Measurements from ENCODE around the gene COQ4.
"Not testable (repeated sequence)": the region's sequence is repeated elsewhere in the genome, so short reads cannot be mapped to it uniquely, and the experiment has no call there.

COQ4 gene

DNA sequence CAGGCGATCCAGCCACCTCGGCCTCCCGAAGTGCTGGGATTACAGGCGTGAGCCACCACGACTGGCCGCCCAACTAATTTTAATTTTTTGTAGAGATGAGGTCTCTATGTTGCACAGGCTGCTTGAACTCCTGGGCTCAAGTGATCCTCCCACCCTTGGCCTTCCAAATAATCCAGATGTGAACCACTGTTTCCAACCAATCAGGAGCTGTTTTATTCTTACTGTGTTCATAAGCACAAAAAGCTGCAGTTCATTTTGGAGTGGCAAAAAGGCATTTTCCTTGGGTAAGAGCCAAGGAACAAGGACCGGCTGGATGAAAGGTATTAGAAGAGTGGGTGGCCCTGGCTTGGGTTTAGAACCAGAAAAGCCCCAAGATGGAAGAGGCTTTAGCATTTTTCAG lies 12.5 kb downstream of the COQ4 start:
- FAIRE-seq = no peak
- DNase-seq (ENCODE audit: insufficient read length) = no peak
- no peak for TF ChIP-seq POLR2AphosphoS5 (IDR thresholded peaks at IDR 0.05; ENCODE audit: low read depth, low read length)
- no peak for TF ChIP-seq TAF1 (IDR thresholded peaks at IDR 0.05; ENCODE audit: borderline replicate concordance, low read depth, low read length)
- TF ChIP-seq POLR2A (IDR thresholded peaks at IDR 0.05; ENCODE audit: low read depth, low read length) = no peak

DNA sequence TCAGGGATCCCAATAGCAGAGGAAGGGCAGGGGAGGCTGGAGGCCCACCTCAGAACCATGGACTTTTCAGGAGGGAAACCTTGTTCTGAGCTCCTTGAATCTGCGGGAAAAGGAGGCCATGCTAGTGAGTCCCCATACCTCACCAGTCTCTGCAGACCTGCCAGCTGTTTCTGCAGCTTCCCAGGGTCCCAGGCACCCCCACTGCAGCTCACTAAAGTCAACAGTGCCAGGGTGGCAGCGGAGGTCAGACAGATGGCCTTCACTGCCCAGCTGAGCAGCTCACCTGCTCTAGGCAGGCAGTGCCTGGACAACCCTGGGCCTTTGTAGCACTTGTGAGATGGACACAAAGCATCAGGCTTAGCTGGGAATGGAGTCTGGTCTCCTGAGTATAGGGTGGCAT lies 13.3 kb downstream of the COQ4 start:
- FAIRE-seq (no peak), DNase-seq (ENCODE audit: insufficient read length) (no peak)
- TF ChIP-seq POLR2A (IDR thresholded peaks at IDR 0.05; ENCODE audit: low read depth, low read length) (no peak), TAF1 (IDR thresholded peaks at IDR 0.05; ENCODE audit: borderline replicate concordance, low read depth, low read length) (no peak), POLR2AphosphoS5 (IDR thresholded peaks at IDR 0.05; ENCODE audit: low read depth, low read length) (no peak)

DNA sequence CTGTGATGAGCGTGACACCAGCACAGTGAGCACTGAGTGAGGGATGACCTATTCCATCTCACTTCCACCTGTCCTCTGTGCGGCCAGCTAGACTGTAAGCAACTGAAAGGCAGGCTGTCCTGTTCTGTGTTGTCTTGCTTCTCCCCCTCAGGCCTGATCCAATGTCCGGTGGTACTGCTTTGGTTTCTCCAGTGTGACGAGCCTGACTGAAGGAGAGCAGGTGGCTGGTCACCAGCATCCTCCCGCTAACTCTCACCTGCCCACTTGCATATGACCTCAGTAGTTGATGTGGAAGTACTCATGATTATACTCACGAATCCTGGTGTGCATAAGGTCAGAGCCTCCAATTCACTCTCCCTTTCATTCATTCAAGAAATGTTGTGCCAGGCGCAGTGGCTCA lies 15.3 kb downstream of the COQ4 start:
- FAIRE-seq = no peak
- no peak for DNase-seq (ENCODE audit: insufficient read length)
- TF ChIP-seq POLR2AphosphoS5 (IDR thresholded peaks at IDR 0.05; ENCODE audit: low read depth, low read length) = no peak
- no peak for TF ChIP-seq POLR2A (IDR thresholded peaks at IDR 0.05; ENCODE audit: low read depth, low read length)
- TF ChIP-seq TAF1 (IDR thresholded peaks at IDR 0.05; ENCODE audit: borderline replicate concordance, low read depth, low read length) = no peak

DNA sequence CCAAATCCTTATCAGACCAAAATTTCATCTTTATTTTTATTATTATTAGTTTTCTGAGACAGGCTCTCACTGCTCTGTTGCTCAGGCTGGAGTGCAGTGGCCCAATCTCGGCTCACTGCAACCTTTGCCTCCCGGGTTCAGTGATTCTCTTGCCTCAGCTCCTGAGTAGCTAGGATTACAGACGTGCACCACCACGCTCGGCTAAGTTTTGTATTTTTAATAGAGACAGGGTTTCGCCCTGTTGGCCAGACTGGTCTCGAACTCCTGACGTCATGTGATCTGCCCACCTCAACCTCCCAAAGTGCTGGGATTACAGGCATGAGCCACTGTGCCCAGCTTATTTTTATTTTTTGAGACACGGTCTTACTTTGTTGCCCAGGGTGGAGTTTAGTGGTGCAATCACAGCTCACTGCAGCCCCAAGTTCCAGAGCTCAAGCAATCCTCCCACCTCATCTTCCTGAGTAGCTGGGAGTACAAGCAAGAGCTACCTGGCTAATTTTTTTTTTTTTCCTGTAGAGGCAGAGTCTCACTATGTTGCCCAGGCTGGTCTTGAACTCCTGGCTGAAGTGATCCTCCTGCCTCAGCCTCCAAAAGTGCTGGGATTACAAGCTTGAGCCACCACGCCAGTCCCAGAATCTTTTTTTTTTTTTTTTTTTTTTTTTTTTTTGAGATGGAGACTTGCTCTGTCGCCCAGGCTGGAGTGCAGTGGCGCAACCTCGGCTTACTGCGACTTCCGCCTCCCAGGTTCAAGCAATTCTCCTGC lies 16.4 kb downstream of the COQ4 start:
- not testable (repeated sequence) for DNase-seq (ENCODE audit: insufficient read length); FAIRE-seq

DNA sequence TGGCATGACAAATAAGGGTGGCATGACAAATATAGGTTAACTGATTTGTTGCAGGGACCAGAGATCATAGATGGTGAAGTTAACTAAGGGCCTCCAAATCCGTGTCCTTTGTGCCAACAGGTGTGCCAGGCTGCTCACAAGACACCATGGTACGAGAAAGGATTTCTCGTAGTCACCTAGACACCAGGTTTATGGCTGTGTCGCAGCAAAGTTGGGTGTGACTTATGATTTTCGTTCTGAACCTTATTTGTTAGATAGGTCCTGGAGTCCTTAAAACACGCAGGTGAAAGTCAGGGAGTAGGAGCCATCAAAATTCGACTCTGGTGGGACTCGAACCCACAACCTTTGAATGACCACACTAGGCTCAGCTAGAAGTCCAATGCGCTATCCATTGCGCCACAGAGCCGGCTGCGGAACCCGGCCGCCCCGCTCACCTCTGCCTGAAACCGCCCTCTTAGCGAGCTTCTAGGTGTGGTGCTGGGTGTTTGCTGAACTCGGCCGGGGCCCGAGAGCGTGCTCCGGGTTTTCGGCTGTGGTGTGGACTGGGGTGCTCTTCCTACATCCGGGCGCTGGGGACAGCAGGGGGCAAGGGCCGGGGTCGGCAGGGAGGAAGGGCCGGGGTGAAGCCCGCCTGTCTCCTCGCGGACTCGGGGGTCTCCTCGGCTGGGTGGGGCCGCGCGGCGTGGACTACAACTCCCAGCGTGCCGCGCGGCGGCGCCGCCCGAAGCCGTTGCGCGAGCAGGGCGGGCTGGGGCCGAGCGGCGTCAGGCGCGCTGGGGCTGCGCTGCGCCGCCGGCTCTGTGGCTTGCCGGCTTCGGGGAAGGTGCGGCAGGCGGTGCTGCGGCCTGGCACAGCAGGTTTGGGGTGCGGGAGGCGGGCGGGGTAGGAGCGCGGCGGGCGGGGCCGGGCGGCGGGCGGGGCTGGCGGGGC lies 17.4 kb downstream of the COQ4 start, which contains the start of gene SLC27A4:
Gene SLC27A4, plus strand, starts transcription at position 767 of the 930 bp plus-strand sequence. CDS start 2,606 bp downstream, outside the sequence.
- TF ChIP-seq POLR2A (IDR thresholded peaks at IDR 0.05; ENCODE audit: low read depth, low read length) (peak; percentile 40; the same call in 1 of the 2 replicates), POLR2AphosphoS5 (IDR thresholded peaks at IDR 0.05; ENCODE audit: low read depth, low read length) (no peak), TAF1 (IDR thresholded peaks at IDR 0.05; ENCODE audit: borderline replicate concordance, low read depth, low read length) (no peak)
- peak; percentile 87 for DNase-seq (ENCODE audit: insufficient read length)
- peak; percentile 90 for FAIRE-seq

DNA sequence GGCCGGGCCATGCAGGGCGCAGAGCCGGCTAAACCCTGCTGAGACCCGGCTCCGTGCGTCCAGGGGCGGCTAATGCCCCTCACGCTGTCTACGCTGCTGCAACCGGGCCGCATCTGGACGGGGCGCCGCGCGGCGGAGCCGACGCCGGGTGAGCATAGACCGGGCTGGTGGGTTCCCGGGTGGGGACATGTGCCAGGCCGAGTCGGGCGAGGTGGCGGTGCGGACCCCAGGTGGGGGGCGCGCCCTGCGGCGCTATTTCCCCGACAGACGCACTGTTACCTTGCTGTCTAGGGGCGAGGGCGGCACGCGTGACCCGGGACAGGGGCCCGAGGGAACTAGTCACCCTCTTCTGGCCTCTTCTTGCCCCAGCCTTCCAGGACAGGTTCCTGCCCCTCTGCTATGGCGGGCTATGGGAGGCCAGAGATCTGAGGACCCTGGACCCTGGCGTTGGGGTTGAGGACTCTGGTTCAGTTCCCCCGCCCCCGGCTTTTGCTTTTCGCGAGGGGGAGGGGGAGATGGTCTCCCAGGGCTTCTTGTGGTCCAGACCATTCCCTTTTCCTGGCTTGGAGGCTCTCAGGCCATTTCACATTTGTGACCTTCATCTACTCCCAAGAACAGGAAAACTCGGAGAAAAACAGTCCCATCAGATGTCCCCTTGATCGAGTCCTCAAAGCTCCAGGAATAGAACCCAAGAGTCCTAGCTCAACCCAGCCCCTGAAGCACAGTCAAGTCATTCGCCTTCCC lies 18.2 kb downstream of the COQ4 start:
- FAIRE-seq = no peak
- no peak for TF ChIP-seq POLR2A (IDR thresholded peaks at IDR 0.05; ENCODE audit: low read depth, low read length)
- DNase-seq (ENCODE audit: insufficient read length) = no peak

DNA sequence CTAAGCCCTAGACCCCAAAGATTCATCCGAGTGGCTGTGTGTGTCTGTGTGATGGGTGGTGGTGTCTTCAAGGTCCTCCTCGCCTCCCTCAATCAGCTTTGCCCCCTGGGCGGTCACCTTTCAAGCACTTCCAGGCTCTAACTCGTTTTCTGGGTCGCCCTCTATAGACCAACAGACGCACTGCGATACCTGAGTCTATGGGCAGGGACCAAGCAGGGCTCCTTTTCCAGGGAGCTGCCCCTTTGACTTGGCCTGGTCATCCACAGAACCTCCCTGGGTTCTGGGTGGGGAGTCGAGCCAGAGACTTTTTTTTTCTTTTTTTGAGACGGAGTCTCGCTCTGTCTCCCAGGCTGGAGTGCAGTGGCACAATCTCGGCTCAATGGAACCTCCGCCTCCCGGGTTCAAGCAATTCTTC lies 18.8 kb downstream of the COQ4 start:
- TF ChIP-seq TAF1 (IDR thresholded peaks at IDR 0.05; ENCODE audit: borderline replicate concordance, low read depth, low read length) (no peak), POLR2A (IDR thresholded peaks at IDR 0.05; ENCODE audit: low read depth, low read length) (no peak), POLR2AphosphoS5 (IDR thresholded peaks at IDR 0.05; ENCODE audit: low read depth, low read length) (no peak)
- FAIRE-seq (no peak), DNase-seq (ENCODE audit: insufficient read length) (peak; percentile 79)

DNA sequence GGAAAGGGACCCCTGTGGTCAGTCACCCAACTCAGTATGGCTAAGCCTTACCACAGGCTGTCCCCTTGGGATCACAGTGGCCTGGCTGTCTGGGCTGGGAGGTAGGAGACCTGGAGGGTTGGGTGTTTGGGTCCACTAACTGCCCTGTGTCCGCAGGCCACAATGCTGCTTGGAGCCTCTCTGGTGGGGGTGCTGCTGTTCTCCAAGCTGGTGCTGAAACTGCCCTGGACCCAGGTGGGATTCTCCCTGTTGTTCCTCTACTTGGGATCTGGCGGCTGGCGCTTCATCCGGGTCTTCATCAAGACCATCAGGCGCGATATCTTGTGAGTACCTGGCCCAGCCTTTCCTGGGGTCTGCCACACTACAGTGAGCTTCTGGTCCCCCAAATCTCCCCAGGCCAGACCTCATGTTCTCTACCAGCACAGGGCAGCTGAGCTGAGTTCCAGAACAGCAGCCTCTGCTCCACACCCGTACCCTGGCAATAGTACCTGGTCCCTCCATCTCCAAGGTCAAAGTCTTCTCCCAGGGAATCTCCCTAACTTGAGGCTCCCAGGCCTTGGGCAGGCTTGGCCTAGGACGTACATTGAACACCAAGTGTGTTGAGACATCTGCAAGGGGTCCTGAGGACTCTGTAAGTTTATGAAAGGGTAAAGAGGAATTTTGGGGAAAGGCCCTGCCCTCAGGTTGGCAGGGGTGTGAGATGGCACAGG lies 20.5 kb downstream of the COQ4 start:
- no peak for TF ChIP-seq POLR2A (IDR thresholded peaks at IDR 0.05; ENCODE audit: low read depth, low read length)
- TF ChIP-seq POLR2AphosphoS5 (IDR thresholded peaks at IDR 0.05; ENCODE audit: low read depth, low read length) = no peak
- TF ChIP-seq TAF1 (IDR thresholded peaks at IDR 0.05; ENCODE audit: borderline replicate concordance, low read depth, low read length) = no peak
- FAIRE-seq = no peak
- DNase-seq (ENCODE audit: insufficient read length) = no peak

DNA sequence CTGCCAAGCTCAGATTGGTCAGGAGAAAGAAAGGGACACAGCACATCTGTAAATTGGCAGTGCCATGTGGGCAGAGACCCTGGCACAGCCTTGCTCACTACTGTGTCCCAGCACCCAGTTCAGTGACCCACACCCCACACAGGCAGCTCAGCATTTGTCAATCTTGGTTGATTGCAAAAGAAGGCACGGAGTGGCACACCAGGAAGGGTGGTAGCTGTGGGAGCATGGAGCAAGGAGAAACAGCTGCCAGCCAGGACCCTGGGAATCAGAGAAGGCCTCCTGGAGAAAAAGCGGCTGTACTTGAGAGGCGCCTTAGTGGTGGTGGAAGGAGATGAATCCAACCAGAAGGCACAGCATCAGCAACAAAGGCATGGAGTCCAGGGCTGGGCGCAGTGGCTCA lies 21.2 kb downstream of the COQ4 start:
- no peak for TF ChIP-seq TAF1 (IDR thresholded peaks at IDR 0.05; ENCODE audit: borderline replicate concordance, low read depth, low read length)
- TF ChIP-seq POLR2A (IDR thresholded peaks at IDR 0.05; ENCODE audit: low read depth, low read length) = no peak
- no peak for TF ChIP-seq POLR2AphosphoS5 (IDR thresholded peaks at IDR 0.05; ENCODE audit: low read depth, low read length)
- no peak for FAIRE-seq
- no peak for DNase-seq (ENCODE audit: insufficient read length)

DNA sequence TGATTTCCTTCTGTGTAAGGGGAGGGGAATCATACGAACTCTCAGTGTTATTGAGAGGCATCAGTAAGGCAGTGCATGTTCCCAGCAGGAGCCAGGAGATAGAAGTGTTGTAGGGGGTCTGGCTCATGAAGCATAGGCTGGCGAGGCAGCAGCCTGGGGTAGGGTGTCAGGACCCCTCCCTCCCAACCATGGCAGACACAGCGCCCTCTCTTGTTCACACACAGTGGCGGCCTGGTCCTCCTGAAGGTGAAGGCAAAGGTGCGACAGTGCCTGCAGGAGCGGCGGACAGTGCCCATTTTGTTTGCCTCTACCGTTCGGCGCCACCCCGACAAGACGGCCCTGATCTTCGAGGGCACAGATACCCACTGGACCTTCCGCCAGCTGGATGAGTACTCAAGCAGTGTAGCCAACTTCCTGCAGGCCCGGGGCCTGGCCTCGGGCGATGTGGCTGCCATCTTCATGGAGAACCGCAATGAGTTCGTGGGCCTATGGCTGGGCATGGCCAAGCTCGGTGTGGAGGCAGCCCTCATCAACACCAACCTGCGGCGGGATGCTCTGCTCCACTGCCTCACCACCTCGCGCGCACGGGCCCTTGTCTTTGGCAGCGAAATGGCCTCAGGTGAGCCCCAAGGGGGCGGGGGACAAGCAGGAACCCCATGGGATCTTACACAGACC lies 22.4 kb downstream of the COQ4 start:
- no peak for TF ChIP-seq POLR2A (IDR thresholded peaks at IDR 0.05; ENCODE audit: low read depth, low read length)
- TF ChIP-seq POLR2AphosphoS5 (IDR thresholded peaks at IDR 0.05; ENCODE audit: low read depth, low read length) = no peak
- no peak for TF ChIP-seq TAF1 (IDR thresholded peaks at IDR 0.05; ENCODE audit: borderline replicate concordance, low read depth, low read length)
- no peak for FAIRE-seq
- no peak for DNase-seq (ENCODE audit: insufficient read length)

Data from GM12892 (cell line).